Activated CD4-positive, alpha-beta T cell treated with anti-CD3 and anti-CD28 coated beads, Interleukin-2, amount 10 ng/mL, durations not matched to agents 7 days and 5 days (primary cell): Measurements from ENCODE around the gene MFSD12. TPM values are rescaled to one million over a fixed set of nuclear protein-coding genes. Genes with fewer than 3 reads are reported as not detected.

Source experiments
- CTCF ChIA-PET: fragments of 350-600 bp; sonication (Branson Sonifier 250); formaldehyde crosslinking; loops from one replicate; lab custom pipeline; 2021; ENCODE audit warnings: antibody characterized with exemption; lab: Charles Lee
- POLR2A ChIA-PET: fragments of 350-600 bp; sonication (Branson Sonifier 250); formaldehyde crosslinking; loops from one replicate; lab custom pipeline; 2021; ENCODE audit warnings: antibody characterized with exemption; lab: Charles Lee
- DNase-seq: peaks from one replicate; pipeline ENCODE4 v3.0.0-alpha.2; 2020
- H3K27ac Mint-ChIP-seq: one replicate; pipeline ENCODE4 v1.8.0; 2021; ENCODE audit warnings: mild to moderate bottlenecking, moderate library complexity, mixed read lengths
- H3K27me3 Mint-ChIP-seq: one replicate; pipeline ENCODE4 v1.8.0; 2021; ENCODE audit warnings: mixed read lengths
- H3K36me3 Mint-ChIP-seq: one replicate; pipeline ENCODE4 v1.8.0; 2021; ENCODE audit warnings: low read depth, mixed read lengths
- H3K4me1 Mint-ChIP-seq: one replicate; pipeline ENCODE4 v1.8.0; 2021; ENCODE audit warnings: mixed read lengths
- H3K4me3 Mint-ChIP-seq: one replicate; pipeline ENCODE4 v1.8.0; 2021; ENCODE audit warnings: mild to moderate bottlenecking, moderate library complexity, mixed read lengths
- H3K9me3 Mint-ChIP-seq: one replicate; pipeline ENCODE4 v1.8.0; 2021; ENCODE audit warnings: mixed read lengths
- total RNA-seq, 2 experiments: library from RNA; stranded (reverse); gene quantifications; one replicate each; pipeline ENCODE4 v1.2.3, GENCODE V29; 2021

MFSD12 gene
- total RNA-seq, 2 experiments from 2014 or later: 62.1 to 67.6 TPM

DNA sequence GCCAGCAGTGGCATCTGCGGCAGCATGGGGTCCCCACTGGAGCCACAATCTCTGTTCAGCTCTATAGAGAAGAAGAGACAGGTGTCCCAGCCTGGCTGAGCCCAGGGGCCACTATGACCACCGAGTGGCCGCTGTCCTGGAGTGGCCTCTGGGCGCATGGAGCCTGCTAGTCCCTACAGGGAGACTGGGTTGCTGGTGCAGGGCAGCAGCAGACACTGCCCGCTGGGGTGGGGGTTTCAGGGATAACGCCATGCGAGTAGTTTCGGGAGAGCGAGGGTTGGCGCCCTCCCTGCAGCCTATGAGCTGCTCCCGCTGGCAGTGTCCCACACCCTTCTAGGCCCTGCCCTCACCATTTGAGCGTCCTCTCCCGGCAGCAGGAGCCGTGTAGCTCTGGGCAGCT is 29.3 kb downstream of the MFSD12 start:
- DNase-seq: no peak
- Mint-ChIP-seq H3K4me3 (no peak overlapping the region), H3K27ac (no peak overlapping the region), H3K9me3 (no peaks in the 10 kb centered on the region), H3K36me3 (peaks cover 10% of the 10 kb centered on the region), H3K27me3 (no peaks in the 10 kb centered on the region), H3K4me1 (no peaks in the 10 kb centered on the region)
- ChIA-PET CTCF (interaction anchor here (1.2 to 1.6 kb wide), 2 partner anchors 17 to 25 kb away, joined by 3 read pairs; no protein-coding TSS in a partner anchor), POLR2A (no interaction called here)

DNA sequence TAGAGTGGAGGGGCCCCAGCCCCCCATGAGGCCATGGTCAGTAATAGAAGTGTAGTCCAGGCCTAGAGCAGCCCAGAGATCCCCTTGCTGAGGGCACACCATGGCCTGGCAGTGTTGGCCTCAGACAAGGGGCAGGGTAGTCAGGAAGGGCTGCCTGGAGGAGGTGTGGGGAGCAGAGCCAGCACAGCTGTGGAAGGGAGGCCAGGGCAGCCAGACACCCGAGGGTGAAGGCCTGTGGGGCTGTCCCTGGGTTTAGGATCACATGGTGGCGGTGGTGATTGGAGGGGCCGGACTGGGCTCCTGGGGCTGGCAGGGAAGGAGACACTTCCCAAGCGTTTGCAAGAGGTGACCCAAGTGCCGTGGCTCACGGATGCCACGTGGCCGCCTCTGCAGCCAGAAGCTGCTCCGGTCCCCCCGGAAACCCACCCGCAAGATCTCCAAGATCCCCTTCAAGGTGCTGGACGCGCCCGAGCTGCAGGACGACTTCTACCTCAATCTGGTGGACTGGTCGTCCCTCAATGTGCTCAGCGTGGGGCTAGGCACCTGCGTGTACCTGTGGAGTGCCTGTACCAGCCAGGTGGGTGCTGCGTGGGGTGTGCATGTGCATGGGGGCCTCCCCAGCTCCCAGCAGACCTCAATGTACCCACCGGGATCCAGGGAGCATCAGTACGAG is 30.0 kb downstream of the MFSD12 start:
- Mint-ChIP-seq H3K4me3 (no peak overlapping the region), H3K27ac (no peak overlapping the region), H3K9me3 (no peaks in the 10 kb centered on the region), H3K27me3 (no peaks in the 10 kb centered on the region), H3K4me1 (no peaks in the 10 kb centered on the region), H3K36me3 (peaks cover 9% of the 10 kb centered on the region)
- no peak for DNase-seq
- POLR2A ChIA-PET: no interaction called here
- CTCF ChIA-PET: interaction anchor here (1.1 to 1.6 kb wide), 3 partner anchors 18 to 24 kb away, joined by 3 read pairs; no protein-coding TSS in a partner anchor

DNA sequence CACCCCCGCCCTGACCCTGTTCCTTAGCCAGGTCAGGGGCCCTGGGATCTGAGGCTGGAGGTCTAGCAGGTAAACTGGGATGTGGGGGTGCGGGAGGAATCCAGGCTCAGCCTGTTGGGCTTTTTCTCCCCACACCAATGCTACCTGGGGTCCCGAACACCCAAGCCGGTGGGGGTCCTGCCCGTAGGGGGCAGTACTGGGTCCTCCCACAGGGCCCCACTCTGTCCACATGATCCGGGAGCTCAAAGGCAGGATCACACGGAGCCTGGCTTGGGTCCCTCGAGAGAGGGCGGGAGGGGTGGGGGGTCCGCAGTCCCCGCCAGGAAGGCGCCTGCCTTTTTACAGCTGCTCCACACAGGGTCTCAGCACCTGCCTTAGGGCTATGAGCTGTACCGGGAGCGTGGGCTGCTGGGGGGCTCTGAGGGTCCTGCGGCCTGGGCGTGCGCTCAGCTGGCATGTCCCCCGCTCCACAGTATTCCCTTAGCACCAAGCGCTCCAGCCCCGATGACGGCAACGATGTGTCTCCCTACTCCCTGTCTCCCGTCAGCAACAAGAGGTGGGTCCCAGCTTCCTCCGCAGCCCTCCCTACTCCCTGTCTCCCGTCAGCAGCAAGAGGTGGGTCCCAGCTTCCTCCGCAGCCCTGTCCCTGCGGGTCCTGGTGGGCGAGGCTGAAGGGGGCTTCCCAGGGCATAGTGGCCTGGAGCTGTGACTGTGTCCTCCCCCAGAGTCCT is 30.7 kb downstream of the MFSD12 start:
- ChIA-PET POLR2A (no interaction called here), CTCF (interaction anchor here (1.1 to 1.6 kb wide), 2 partner anchors 18 to 24 kb away, joined by 3 read pairs; no protein-coding TSS in a partner anchor)
- H3K4me3 Mint-ChIP-seq: no peak overlapping the region
- no peaks in the 10 kb centered on the region for H3K4me1 Mint-ChIP-seq
- no peak for DNase-seq
- H3K36me3 Mint-ChIP-seq: peaks cover 11% of the 10 kb centered on the region
- H3K27ac Mint-ChIP-seq: no peak overlapping the region
- H3K9me3 Mint-ChIP-seq: no peaks in the 10 kb centered on the region
- no peaks in the 10 kb centered on the region for H3K27me3 Mint-ChIP-seq

DNA sequence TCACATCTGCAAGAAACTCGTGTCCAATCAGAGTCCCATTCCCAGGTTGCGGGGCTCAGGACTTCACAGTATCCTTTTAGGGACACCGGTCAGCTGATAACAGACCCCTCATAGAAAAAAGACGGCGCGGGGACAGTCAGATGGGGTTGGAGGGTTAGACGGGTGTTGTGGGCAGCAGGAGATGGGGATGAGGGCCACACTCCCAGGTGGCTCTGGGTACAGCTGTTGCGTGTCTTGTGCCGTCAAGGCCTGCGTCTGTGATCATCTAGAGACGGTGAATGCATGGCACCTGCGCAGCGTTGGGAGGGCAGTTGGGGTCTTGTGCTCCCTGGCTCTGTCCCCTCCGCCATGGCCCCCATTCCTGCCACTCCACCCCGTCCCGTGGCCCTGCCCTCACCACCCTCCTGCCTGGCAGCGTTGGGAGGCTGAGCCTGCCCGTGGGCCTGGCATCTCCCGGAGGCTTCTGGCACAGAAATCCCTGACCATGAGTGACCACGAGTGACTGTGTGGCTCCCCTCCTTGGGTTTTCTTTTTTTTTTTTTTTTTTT is 32.4 kb downstream of the MFSD12 start:
- no peak overlapping the region for H3K4me3 Mint-ChIP-seq
- peaks cover 5% of the 10 kb centered on the region for H3K4me1 Mint-ChIP-seq
- DNase-seq: no peak
- ChIA-PET POLR2A (no interaction called here), CTCF (no interaction called here)
- H3K27ac Mint-ChIP-seq: no peak overlapping the region
- H3K36me3 Mint-ChIP-seq: peaks cover 16% of the 10 kb centered on the region
- no peaks in the 10 kb centered on the region for H3K9me3 Mint-ChIP-seq
- no peaks in the 10 kb centered on the region for H3K27me3 Mint-ChIP-seq

DNA sequence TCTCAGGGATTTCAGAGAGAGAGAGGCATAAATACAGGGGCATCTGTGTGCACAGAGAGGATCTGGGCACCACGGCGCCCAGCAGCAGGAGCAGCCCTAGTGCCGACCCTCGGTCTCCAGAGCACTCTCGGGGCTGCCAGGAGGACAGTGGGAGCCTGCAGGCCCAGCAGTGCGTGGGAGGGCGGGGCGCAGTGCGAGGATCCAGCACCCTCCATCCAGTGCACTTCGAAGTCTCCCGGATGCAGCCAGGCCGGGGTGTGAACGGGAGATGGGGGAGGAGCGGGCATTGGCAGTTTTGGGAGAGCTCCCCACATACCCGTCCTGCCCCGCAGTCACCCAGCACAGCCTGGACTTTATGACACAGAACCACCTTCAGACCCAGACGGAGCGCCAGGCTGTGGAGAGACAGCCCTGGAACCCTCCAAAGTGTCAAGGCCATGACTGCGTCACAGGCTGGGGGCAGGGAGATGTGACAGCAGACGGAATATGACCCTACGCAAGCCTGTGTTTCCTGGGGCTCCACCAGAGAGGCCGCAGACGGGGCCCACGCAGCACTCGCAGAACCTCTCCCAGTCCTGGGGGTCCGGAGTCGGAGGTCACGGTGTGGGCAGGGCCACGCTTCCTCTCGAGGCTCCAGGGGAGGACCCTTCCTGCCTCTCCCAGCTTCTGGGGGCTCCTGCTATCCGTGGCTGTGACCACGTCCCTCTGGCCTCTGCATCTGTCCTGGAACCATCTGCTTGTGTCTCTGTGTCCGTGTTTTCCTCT is 33.1 kb downstream of the MFSD12 start:
- CTCF ChIA-PET: no interaction called here

DNA sequence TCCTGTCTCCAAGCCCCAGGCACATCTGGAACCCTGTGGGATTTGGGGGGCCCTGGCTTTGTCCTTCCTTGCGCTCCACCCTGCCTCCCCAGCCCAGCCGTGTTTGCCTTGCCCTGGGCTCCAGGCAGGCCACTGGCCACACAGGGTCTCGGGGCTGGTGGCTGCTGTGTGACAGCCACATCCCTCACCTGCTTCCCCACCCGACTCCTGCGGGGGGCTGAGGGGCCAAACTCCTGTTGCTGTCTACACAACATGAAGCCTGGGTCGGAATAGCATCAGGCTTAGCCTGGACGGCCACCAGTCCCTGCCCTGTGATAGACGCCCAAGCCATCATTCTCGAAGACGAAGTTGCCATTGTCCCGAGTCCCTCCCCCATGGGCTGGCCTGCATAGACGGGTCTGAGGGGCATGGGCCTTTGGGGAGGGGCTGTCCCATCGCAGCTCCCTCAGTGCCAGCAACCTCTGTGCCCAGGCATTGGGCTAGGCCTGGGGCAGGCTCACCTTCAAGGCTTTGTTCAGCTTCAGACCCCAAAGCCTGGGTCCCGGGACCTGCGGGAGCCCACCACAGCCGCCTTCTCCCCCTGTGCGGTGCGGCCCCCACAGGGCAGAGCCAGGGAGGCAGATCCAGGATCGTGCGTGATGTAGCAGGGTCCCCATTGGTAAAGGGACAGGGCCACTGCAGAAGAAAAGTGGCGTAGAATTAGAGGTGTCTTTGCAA is 33.9 kb downstream of the MFSD12 start:
- DNase-seq: no peak

More for the DNA sequence above, 33.1 kb downstream of the MFSD12 start:
- POLR2A ChIA-PET: no interaction called here
- Mint-ChIP-seq H3K27ac (no peak overlapping the region), H3K4me1 (peaks cover 5% of the 10 kb centered on the region), H3K9me3 (no peaks in the 10 kb centered on the region), H3K27me3 (no peaks in the 10 kb centered on the region), H3K36me3 (peaks cover 16% of the 10 kb centered on the region), H3K4me3 (no peak overlapping the region)
- no peak for DNase-seq

DNA sequence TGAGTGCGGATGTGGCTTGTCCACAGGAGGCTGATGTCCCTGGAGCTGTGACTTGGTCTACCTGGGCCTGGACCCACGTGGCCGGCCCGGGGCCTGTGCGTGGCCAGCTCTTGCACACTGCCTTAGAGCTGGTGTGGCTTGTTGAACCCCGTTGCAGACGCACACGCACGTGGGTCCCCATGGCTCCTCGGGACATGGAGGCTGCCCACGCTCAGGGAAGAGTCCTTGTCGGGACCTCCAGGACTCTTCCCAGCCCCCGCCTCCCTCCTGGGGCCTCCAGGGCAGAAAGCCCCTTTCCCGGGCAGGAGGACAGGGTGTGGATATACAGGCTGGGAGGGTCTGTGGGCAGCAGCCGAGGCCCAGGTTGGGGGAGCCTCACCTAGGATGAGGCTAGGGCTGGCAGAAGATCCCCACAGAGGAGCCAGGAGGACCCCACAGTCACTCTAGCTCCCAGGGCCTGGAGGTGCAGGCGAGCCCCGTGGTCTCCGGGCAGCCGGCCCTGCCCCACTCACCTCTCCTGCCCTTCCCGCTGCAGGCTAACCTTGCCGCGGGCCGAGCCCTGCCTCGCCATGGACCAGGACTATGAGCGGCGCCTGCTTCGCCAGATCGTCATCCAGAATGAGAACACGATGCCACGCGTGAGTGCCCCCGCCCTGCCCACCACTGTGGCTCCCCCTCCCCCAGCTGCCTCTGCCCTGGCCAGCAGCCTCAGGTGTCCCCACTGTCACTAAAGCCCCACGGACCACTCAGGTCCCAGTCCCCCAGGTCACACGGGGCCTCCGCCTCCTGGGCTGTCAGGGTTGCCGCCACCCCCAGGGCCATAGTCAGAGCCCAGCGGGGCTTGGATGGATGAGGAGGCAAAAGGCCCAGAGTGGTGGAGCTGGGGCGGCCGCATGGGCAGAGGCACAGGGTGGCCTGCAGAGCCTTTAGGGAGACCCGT is 34.7 kb downstream of the MFSD12 start:
- DNase-seq: no peak
- peaks cover 16% of the 10 kb centered on the region for H3K36me3 Mint-ChIP-seq
- H3K27me3 Mint-ChIP-seq: no peaks in the 10 kb centered on the region
- no peak overlapping the region for H3K4me3 Mint-ChIP-seq
- H3K4me1 Mint-ChIP-seq: peaks cover 5% of the 10 kb centered on the region
- CTCF ChIA-PET: no interaction called here
- POLR2A ChIA-PET: no interaction called here
- H3K9me3 Mint-ChIP-seq: no peaks in the 10 kb centered on the region
- H3K27ac Mint-ChIP-seq: no peak overlapping the region

More for the DNA sequence above, 33.9 kb downstream of the MFSD12 start:
- ChIA-PET POLR2A (no interaction called here), CTCF (no interaction called here)
- H3K36me3 Mint-ChIP-seq: peaks cover 16% of the 10 kb centered on the region
- no peaks in the 10 kb centered on the region for H3K27me3 Mint-ChIP-seq
- no peak overlapping the region for H3K4me3 Mint-ChIP-seq
- no peak overlapping the region for H3K27ac Mint-ChIP-seq
- H3K4me1 Mint-ChIP-seq: peaks cover 5% of the 10 kb centered on the region
- H3K9me3 Mint-ChIP-seq: no peaks in the 10 kb centered on the region

DNA sequence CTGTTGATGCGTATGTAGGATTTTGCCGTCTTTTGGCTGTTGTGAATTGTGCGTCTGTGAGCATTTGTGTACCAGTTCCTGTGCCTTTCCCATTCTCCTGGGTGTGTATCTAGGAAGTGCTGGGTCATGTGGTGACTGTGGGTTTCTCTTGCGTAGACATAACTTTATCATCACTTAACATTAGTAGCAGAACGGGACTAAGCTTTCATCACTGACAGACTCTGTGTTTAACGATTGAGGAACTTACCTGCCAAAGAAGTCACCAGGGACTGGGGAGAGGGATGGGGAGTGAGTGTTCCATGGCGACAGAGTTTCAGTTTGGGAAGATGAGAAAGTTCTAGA is 36.3 kb downstream of the MFSD12 start:
- no peak overlapping the region for H3K27ac Mint-ChIP-seq
- POLR2A ChIA-PET: no interaction called here

DNA sequence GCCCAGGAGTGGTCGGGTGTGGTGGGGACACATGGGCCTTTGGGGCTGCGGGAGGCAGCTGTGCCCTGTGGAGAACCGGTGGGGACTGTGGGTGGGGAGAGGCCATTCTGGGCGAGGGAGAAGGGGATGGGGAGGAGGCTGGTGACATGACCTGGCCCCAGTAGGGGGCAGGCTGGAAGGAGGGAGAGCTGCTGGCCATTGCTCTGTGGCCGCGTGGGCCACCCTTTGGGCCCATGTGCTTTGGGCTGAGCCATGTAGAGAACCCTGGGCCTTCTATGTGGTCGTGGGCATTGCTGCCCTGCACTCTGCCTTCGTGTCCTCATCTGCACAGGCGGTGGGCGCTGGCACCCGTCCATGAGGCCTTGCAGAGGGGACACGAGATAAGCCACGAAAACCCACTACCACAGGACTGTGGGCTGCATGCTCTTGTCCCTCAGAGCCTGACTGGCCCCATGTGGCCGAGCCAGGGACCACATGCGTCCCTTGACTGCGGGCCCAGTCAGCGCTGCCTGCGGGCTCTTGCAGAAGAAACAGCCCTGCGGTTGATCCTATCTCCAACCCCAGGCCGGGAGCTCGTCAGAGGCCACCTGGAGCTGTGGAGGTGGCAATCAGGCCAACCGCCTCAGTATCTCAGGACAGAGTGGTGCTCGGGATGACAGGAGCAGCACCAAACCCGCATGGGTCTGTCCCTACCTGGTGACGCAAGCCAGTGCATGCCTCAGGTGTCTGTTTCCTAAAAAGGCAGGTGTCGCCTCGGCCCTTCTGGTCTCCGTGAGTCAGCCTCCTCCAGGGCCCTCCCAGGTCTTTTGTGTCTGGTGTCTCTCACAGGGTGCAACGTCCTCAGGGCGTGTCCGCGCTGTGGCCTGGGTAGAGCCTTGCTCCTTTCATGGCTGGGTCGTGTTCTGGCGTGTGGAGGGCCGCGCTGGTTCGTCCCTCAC is 37.0 kb downstream of the MFSD12 start:
- Mint-ChIP-seq H3K4me1 (peaks cover 21% of the 10 kb centered on the region), H3K27ac (no peak overlapping the region), H3K27me3 (no peaks in the 10 kb centered on the region), H3K9me3 (no peaks in the 10 kb centered on the region), H3K4me3 (no peak overlapping the region), H3K36me3 (peaks cover 14% of the 10 kb centered on the region)
- POLR2A ChIA-PET: no interaction called here
- CTCF ChIA-PET: interaction anchor here (0.7 kb wide), 1 partner anchor 16 kb away, joined by 3 read pairs; no protein-coding TSS in a partner anchor
- DNase-seq: no peak

More for the DNA sequence above, 36.3 kb downstream of the MFSD12 start:
- Mint-ChIP-seq H3K36me3 (peaks cover 12% of the 10 kb centered on the region), H3K9me3 (no peaks in the 10 kb centered on the region), H3K4me3 (no peak overlapping the region), H3K27me3 (no peaks in the 10 kb centered on the region), H3K4me1 (peaks cover 16% of the 10 kb centered on the region)
- no peak for DNase-seq
- CTCF ChIA-PET: no interaction called here

DNA sequence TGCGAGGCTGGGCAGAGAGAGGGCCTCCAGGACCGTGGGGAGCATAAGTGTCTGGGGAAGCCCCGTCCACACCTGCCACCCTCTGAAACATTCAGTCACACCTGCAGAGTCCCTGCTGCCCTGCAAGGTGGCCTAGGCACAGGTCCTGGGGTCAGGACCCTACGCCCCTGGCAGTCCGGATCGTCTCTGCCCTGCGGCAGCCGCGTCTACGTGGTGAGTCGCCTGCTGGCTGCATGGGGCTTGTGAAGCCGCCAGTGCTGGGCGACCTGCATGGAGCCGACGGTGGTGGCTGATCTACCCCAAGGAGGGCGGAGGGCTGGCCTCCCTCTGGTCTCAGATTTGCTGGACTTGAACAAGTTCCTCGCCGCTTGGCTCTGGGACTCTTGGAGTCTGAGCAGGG is 38.3 kb downstream of the MFSD12 start:
- H3K9me3 Mint-ChIP-seq: no peaks in the 10 kb centered on the region
- ChIA-PET POLR2A (no interaction called here), CTCF (interaction anchor here (1.8 kb wide), 1 partner anchor 13 kb away, joined by 4 read pairs; the partner anchor contains the start of gene FZR1)

More for the DNA sequence above, 38.3 kb downstream of the MFSD12 start:
- DNase-seq: no peak
- Mint-ChIP-seq H3K4me3 (no peak overlapping the region), H3K27me3 (no peaks in the 10 kb centered on the region), H3K27ac (no peak overlapping the region), H3K4me1 (peaks cover 29% of the 10 kb centered on the region), H3K36me3 (peaks cover 13% of the 10 kb centered on the region)
